GM21528 (cell line): Measurements from ENCODE around the gene ZEB2.
A peak's percentile ranks its signal among the peaks of the same experiment; 100 is the strongest.

Source experiments
- ATAC-seq: cut with Tn5 transposase; IDR thresholded peaks from one replicate; pipeline ENCODE4 v1.9.1; 2021; ENCODE audit warnings: mild to moderate bottlenecking, moderate library complexity; ENCODE audit not compliant: unreplicated experiment, low FRiP score

ZEB2 gene

DNA sequence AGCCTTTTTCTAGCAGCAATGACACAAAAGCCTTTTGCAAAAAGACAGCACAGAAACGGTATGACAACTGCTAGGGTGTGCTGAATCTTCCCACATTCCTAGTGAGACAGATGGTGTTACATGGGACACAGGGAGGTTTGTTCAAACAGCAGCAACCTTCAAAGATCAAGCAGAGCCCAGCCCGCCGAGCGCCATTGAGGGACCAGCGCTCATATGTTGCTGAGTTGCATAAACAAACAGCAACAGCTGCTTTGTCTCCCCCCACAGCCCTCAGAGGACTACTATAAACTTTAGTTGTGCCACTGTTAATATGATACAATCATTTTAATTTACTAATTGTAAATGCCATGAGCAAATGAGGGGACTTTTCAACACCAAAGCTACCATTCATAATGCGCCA, 117.7 kb downstream of the ZEB2 start:
- ATAC-seq = no peak

DNA sequence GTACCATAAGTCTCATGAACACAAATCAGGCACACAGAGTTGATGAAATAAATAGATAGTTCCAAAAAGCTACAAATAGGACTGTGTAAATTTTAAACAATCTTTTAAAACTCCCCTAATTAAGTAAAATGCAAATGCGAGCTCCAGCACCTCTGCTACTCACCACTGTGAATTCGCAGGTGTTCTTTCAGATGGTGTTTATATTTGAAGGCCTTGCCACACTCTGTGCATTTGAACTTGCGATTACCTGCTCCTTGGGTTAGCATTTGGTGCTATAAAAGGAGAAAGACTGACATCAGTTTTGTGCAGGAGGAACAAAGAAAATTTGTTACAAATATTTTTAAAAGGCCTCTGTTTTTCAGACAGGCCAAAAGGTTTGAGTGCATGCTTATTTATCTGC, 118.9 kb downstream of the ZEB2 start:
- ATAC-seq = no peak

DNA sequence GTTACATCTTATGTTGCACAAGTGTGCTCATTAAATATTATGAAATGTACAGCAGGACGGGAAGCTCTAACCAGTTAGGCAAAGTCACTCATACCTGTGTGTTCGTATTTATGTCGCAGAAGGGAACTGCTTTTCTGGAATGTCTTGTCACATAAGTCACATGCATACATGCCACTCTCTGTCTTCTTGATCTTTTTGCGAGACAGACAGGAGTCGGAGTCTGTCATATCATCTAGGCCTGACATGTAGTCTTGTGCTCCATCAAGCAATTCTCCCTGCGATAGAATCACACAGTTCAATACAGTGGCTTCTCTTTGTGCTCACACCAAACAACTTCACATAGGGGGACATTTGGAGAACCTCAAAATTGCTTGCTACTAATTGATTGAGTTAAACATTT, 123.6 kb downstream of the ZEB2 start:
- ATAC-seq = no peak

DNA sequence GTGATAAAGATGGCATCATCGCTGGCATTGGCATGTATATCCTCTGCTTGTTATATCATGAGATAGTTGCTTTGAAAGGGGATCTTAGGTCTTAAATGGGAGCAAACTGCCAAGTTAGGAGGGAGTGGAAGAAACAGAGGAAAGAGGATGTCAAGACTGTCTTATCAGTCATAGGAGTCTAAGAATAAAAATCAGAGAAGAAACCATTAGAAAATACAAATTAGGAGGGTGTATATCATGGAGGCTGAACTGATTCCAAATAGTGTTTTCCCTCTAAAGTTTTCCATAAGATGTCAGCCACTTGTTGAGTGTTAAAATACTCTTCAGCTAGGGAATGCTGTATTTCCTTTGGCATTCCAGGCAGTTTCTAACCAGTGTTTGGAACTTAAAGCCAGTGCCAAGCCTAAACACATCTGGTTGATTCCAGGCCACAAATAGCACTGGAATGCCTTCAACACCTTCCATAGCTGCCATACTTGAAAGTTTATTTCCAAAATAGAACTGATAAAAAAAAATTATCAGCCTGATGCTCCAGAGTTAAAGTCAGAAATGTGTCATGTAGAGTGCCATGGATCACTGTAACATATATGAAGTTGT, 129.4 kb downstream of the ZEB2 start:
- no peak for ATAC-seq

DNA sequence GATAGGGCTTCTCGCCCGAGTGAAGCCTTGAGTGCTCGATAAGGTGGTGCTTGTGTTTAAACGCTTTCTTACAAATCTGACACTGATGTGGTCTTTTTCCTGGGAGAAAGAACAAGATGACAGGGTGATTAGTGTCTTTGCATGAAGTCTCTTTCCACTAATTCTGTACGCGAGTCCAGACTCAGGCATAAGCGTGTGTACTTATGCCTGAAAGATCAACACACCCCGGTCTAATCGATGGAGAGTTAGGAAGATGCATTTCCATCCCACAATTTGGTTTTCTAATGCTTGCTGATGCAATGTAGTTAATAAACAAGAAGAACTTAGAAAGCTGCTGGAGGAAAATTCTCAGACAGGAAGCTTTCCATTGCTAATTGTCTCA, 130.0 kb downstream of the ZEB2 start:
- ATAC-seq = no peak

DNA sequence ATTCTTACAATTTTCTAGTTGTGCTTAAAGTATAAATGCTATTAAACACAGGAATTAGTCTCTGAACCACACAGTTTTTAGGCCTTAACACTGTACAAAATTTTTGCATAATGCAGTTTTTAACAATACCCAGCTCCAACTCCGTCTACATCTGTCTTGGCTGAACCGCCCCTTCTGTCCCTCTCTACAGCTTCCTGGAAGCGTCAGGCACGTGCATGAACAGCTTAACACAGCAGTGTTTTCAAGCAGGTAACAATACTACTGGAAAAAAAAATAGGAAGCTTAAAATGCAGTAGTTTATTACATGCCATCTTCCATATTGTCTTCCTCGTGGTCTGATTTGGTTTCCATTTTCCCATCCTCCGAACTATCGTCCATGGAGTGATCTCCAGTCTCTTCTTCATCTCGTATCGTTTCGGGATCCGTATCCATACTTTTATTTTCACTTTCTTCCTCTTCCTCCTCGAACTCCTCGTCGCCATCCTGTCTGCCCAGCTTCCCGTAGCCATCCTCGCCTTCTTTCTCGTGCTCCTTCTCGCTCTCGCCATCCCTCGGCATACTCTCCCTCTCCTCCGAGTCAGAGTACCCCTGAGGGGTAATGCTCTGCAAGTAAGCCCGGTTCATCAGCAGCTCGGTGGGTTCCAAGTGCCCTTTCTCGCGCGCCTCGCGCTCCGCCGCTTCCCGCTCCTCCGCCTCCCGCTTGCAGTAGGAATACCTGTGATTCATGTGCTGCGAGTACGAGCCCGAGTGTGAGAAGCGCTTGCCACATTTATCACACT, 130.6 kb downstream of the ZEB2 start:
- no peak for ATAC-seq

DNA sequence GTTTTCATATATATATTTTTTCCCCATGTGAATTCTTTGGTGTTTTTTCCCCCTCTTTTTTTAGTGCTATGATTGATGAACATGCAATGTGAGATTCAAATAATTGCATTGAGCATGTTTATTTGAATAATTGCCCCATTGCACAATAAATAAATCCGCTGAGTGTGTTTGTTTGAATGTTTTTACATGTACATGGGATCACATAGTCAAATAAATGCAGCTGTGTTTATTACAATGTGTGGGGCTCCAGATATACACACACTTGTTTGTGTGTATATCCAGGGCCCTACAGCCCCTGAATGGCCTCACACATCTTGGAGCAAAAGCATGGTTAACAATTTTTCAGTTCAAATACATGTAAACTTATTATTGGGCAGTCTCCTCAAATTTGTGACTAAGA, 134.5 kb downstream of the ZEB2 start:
- no peak for ATAC-seq

DNA sequence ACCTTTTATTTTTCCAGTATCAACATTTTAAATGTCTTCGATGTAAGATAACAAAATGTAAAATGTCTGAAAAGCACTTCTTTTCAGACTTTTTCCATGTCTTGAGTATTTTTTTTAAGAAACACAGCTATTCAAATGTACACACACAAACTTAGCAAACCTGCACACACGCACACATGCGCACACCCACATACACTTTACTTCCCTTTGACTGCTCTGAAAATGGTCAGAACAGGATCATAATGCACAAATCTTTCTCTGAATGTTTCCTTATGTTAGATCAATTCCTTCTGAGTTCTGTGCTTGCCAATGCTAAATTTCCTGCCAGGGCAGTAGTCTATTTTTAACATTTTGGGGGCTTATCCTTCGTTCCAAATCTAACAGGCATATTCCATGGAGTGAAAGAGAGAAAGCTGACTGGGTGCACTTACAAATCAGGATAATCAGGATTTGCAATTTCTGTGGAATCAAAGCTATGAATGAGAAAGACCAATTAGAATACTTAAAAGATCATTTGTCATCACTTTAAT, 136.3 kb downstream of the ZEB2 start:
- ATAC-seq = no peak

DNA sequence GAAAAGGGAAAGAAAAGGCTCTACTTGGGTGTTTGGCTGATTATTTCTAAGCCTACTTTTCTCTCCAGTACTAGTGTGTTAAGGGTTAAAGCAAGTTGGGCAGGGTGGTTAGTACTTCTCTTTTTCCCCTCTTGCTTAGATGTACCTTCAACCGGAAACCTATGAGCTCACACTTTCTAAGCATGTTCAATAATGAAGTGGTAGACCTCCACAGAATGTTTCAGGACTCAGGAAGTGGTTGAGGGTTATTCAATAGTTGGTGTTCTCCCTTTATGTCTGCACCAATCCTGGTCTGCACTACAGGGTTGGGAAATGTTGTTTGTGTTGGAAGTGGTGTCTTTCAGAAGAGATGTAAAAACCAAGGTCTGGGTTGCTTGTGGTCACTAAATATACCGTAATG, 137.1 kb downstream of the ZEB2 start:
- peak; percentile 99 for ATAC-seq

DNA sequence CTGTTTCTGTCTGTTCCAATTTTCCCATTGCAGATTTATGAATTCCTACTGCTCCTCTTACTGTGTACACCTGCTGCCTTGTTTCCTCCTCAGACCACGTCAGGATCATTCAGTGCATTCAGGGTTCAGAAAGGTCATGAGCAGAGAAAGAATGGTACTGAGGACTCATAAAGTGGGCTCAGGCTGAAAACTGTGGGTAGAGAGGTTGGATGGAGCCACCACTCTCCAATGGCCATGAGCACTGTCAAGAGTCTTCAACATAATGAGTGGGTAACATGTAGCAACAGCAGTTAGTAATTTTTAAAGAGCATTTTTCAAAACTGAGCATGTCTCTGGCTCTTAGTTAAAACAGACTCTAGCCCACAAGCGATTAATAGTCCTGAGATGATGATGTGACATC, 138.2 kb downstream of the ZEB2 start:
- ATAC-seq = no peak

DNA sequence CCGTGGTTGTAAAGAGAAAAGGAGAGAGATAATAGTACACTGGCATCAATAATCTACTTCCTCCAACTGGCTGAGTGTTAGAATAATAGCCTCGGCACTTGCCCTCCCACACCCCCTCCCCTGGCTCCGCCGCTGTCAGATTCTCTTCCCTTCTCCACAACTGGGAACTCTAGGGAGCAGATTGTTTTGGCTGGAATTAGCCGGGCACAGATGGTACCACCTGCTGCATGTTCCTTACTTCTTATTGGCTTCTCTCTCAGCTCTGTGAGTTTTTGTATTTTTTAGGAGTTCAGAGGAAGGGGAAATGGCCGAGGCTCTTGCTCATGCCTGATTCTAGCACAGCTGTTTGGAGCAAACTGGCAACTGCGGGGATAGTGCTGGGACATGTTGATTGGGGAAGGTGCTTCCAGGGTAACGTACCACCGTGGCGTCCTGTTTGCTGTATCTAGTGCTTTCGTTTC, 140.0 kb downstream of the ZEB2 start:
- no peak for ATAC-seq

DNA sequence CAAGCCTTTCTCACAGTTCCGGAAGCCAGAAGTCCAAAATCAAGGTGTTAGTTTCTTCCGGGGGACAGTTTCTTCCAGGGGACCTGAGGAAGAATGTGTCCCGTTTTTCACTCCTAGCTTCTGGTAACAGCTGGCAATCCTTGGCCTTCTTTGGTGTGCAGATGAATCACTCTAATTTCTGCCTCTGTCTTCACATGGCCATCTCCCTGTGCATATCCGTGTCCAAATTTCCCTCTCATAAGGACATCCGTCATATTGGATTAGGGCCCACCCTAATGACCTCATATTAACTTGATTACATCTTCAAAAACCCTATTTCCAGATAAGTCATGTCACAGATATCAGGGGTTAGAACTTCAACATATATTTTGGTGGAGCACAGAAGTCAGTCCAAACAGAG, 141.4 kb downstream of the ZEB2 start:
- no peak for ATAC-seq

DNA sequence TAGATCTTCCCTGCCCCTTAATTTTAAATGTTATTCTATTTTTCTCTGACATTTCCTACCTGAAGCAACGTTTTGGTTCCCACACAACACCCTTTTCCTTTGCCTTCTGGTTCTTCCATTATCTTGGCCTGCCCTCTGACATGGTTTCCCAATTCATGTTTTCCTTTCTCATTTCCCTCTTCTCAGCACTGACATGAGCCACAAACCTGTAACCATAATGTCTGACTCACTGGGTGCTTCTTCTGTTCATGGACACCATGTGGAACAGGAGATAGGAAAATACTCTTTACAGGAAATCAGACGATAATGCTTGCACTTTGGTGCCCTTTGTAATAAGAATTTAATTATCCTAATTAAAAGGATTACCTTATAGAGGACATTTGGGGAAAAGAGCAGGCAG, 142.0 kb downstream of the ZEB2 start:
- ATAC-seq = no peak

DNA sequence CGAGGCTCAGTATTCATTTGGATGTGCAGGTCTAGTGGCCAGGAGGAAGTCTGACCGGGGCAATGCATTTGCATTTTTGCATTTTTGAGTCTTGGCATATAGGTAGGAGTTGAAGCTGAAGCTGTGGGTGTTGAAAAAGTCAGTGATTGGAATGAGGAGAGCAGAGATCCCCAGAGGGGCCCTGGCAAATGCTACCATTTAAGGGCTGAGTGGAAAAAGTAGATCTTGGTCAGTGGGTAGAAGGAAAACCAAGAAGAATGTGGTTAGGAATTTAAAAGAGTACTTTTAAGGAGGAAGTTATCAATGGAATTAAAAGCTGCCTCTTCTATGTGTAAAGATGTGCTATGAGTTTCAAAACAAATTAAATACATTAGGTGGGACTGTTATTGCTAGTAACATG, 143.0 kb downstream of the ZEB2 start:
- no peak for ATAC-seq

DNA sequence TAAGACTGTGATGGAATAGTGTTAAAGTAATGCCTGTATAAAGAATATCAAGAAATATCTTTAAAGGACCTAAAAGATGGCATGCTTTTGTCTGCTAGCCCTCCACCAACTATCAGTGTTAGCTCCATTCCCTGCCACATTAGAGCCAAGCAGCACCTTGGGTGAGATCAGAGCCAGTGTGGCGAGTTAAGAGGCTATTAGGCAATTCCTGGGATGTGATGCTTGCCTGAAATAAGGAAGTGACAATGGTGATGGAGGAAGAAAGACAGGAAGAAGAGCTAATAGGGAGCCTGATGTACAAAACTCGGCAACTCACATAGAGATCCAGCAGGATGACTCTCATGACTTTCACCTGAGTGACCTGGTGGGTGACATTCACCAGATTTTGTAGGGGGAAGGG, 143.5 kb downstream of the ZEB2 start:
- no peak for ATAC-seq

DNA sequence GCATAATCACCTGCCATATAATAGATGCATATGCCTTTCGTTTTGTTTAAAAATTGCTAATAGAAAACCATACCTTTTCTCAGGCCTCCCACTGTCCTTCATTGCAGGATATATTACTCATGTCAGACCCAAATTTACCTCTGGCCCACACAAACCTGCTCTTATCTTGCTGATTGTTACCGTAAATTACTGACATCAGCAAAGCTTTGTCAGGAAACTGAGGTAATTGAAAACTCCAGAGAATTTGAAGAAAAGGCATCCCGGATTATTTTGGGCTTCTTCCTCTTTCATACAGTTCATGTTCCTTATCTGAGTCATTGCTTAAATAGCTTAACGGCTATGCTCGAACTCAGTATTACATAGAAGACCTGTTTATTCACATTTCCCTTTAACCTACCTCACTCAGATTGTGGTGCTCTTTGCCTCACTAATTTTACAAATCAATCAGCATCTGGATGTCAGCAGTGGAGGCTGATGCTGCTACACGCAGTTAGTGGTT, 145.7 kb downstream of the ZEB2 start:
- ATAC-seq = peak; percentile 61

DNA sequence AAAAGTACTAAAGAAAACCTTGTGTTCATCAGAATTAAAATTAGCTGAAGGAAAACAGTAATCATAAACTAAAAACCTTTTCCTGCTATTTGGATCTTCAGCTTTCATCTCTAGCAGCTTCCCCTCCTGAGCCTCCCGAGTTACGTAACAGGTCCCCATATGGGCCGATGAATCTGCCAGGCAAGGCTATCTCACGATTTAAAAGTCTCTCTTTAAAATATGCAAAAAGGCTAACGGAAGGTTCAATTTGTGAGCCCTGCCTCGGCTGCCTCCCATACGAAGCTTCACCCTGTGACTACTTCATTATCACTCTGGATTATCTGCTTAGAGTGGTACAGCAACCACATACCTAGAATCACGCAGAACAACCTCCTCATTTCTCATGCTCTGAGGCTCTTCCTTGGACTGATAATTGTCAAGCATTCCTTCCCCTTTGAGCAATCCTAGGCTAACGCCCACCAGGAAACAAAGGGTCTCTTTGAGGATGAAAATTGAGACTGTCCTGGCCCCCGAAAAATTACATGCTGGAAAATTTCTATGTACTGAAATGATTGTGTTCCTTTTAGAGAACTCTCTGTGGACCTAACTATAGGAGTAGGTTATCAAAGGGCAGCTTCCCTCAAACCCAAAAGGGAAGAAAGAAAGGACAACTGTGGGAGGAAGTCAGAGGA, 147.4 kb downstream of the ZEB2 start:
- ATAC-seq = no peak

DNA sequence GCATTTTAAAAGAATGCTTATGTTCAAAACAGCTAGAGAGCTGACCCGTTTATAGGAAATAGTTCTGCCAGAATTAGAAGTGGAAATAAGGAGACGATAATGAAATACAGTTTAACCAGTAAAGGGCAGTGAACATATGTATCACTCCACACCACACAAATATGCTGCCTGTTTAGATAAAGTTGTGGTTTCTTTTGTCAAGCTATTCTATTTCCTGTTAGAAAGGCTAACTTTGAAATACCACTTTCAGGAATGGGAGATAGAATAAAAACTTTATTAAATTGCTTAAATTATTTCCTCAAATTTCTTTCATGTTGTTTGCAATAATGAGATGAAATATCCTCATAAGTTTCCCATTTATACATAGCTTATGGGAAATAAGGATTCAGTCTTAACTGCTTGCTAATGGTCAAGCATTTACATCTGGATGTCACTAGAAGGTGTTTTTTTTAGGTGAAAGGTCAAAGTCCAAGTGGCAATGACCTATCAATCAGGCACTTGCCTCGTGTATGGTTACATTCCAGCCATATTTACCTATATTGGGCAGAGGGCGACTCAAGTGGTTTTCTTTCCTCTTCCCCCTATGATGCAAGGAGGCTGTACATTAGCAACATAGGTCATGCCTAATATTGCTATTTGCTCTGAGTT, 148.9 kb downstream of the ZEB2 start:
- no peak for ATAC-seq

DNA sequence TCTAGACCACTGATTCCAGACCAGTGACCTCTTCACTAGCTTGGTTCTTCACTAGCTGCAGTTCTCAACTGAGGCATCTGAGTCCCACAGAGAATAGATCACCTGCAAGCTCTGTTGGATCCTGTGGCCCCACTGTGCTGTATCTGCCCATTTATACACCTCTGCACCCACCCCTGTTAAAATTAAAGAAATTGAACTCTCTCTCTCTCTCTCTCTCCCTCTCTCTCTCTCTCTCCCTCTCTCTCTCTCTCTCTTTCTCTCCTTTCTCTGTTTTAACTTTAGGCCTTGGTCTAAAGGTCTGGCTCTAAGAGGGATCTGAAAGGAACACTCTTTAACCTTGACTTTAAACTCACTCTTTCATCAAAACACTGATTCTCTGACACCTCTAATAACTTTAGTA, 150.5 kb downstream of the ZEB2 start:
- ATAC-seq = no peak

DNA sequence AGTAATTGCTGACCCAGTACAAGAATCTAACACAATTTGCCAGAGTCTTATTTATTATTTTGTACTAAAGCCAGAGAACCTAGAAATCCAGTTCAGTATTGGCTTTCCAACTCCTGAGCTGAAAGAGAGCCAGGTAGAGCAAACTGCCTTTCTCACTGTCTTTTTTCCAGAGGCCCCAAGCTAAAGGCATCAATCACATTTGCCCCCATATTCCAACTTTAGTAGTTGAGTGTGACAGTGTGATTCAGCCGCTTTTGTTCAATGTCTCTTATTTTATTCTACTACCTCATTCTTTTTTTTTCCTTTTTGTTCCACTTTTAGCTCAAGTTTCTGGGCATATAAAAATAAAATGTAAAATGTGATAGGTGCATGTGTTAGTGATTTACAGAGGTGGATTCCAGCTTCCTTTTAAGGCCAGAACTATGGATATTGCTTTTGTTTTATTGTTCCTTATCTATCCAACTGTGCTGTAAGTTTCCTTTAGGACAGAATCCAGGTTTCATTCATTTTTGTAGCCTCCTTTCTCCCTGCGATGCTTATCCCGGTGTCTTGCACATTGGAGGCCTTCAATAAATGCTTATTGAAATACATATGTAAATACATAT, 153.0 kb downstream of the ZEB2 start:
- ATAC-seq = no peak
